NT2/D1 (cell line): ENCODE measurements around the gene CALHM5.

Source experiments
- SUZ12 ChIP-seq: IDR thresholded peaks from 2 replicates; pipeline ENCODE4 v1.6.1; 2011; ENCODE audit not compliant: insufficient read length, insufficient read depth; ENCODE audit errors: extremely low read depth
- YY1 ChIP-seq: IDR thresholded peaks from 2 replicates; pipeline ENCODE4 v1.6.1; 2011; ENCODE audit not compliant: insufficient read length, insufficient read depth

GRCh38 chr6:116560130-116560529 lies 48.7 kb downstream of the CALHM5 start:
- TF ChIP-seq YY1 (no peak), SUZ12 (no peak)
